ENCODE data around the gene PFKFB4. TPM values are rescaled to one million over a fixed set of nuclear protein-coding genes. Genes with fewer than 3 reads are reported as not detected.

PFKFB4 gene
- total and polyA plus RNA-seq, 2 of the 4 experiments (the other 2 are of a cell fraction) = 16.9 to 17.0 TPM

DNA sequence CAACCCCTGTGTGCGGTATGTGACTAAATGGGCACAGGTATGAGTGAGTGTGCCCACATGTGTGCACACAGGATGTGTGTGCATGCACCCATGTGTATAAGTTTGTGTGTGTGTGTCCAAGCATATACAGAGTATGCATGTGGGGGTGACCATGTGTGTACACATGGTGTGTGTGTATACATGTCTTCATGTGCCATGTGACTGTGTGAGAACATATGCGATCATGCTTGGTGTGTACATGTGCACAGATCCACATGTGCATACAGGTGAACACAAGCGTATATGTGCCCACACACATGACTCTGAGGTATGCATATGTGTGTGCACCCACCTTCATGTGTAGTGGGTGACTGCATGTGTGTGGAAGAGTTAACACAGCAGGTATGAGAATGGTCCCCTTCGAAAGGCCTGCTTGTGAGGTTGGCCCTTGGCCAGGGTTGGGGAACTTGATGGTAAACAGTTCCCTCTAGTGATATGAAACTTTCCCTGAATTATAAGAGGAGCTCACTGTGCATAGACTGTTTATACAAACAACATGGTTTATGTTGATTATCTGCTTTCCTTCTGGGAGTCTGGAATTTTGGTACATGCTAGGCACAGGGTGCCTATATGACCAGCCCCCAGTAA lies 10.3 kb downstream of the PFKFB4 start:
- H3K4me1 ChIP-seq (ENCODE audit: control insufficient read depth, insufficient read depth, low read length) = no peaks in the 10 kb centered on the region
- 81% methylated on average over 3 of the region's 4 CpGs; no CpG with 5 or more reads in 1 of the 2 experiments for WGBS, 2 experiments (ENCODE audit: extremely low coverage in 2 of 2, insufficient read length in 1 of 2)
- H2AK9ac ChIP-seq (replicated peaks; ENCODE audit: low read depth, low read length, poor library complexity) = peak overlapping the region; percentile 68
- ChIA-PET CTCF (no interaction called here), POLR2A (ENCODE audit: unreplicated experiment) (no interaction called here)
- H3K27ac ChIP-seq (ENCODE audit: insufficient read depth, low read length) = no peak overlapping the region
- H3K27me3 ChIP-seq (ENCODE audit: control insufficient read depth, insufficient read depth, low read length) = no peaks in the 10 kb centered on the region
- no peak overlapping the region for H3K56ac ChIP-seq (ENCODE audit: extremely low read depth, insufficient read depth, low read length)
- H3K9me1 ChIP-seq (ENCODE audit: insufficient read depth, low read length) = no peaks in the 10 kb centered on the region
- no peak for ATAC-seq (ENCODE audit: low read depth)
- TF ChIP-seq RAD21 (IDR thresholded peaks at IDR 0.05; ENCODE audit: low read length) = no peak
- no peak for TF ChIP-seq MAFK (IDR thresholded peaks at IDR 0.05; ENCODE audit: low read depth, low read length)
- TF ChIP-seq POLR2A (IDR thresholded peaks at IDR 0.05; ENCODE audit: low read depth, low read length) = no peak
- no peak for TF ChIP-seq SMC3 (IDR thresholded peaks at IDR 0.05; ENCODE audit: low read depth, low read length)
- no peak for TF ChIP-seq CEBPB (IDR thresholded peaks at IDR 0.05; ENCODE audit: low read depth, low read length)
- TF ChIP-seq BHLHE40 (IDR thresholded peaks at IDR 0.05; ENCODE audit: low read depth, low read length) = no peak
- TF ChIP-seq NFE2L2 (IDR thresholded peaks at IDR 0.05; ENCODE audit: low read depth, low read length) = no peak
- no peak for TF ChIP-seq FOS (IDR thresholded peaks at IDR 0.05; ENCODE audit: low read depth, low read length)
- TF ChIP-seq RFX5 (IDR thresholded peaks at IDR 0.05; ENCODE audit: low read depth, low read length) = no peak
- TF ChIP-seq MXI1 (IDR thresholded peaks at IDR 0.05; ENCODE audit: borderline replicate concordance, low read depth, low read length) = no peak
- no peak overlapping the region for H3K18ac ChIP-seq (ENCODE audit: low read depth, low read length)
- dilution Hi-C loops (cut with HindIII; ENCODE audit: low sequenced_read_pairs, unreplicated experiment) (no loop called here), in situ Hi-C loops (cut with MboI; ENCODE audit: low sequenced_read_pairs) (loop anchor here (10.0 kb wide), 1 partner anchor 272 kb away; no protein-coding TSS in a partner anchor), intact Hi-C loops (cut with micrococcal nuclease) (loop anchor here (5.0 kb wide), 1 partner anchor 354 kb away; no protein-coding TSS in a partner anchor)
- no peak overlapping the region for H4K91ac ChIP-seq (ENCODE audit: insufficient read depth, low read depth, low read length)
- H4K8ac ChIP-seq (ENCODE audit: low read depth in 2 of 2, low read length in 2 of 2) = no peak overlapping the region
- no peak overlapping the region for H3K4me3 ChIP-seq (ENCODE audit: insufficient read depth, low read depth, low read length)
- no peak overlapping the region for H3K9ac ChIP-seq (ENCODE audit: low read depth, low read length)
- H3K4me2 ChIP-seq (ENCODE audit: low read depth, low read length) = no peak overlapping the region
- no peaks in the 10 kb centered on the region for H3K9me3 ChIP-seq (ENCODE audit: control insufficient read depth, insufficient read depth, low read length)
- H2BK5ac ChIP-seq (ENCODE audit: low read depth, low read length, poor library complexity, severe bottlenecking) = no peak overlapping the region
- no peak overlapping the region for H3K14ac ChIP-seq (replicated peaks; ENCODE audit: low read depth, low read length)
- no peak overlapping the region for H2AK5ac ChIP-seq (ENCODE audit: low read depth, low read length)
- no peak overlapping the region for H4K5ac ChIP-seq (ENCODE audit: low read depth, low read length)
- DNase-seq = no peak
- H3K23ac ChIP-seq (ENCODE audit: low read depth, low read length) = no peak overlapping the region
- 0 out of 2 replicates have a peak, but pooled peaks cover 6% of the 10 kb centered on the region for H4K20me1 ChIP-seq (ENCODE audit: insufficient read depth, low read length)
- peaks cover 35% of the 10 kb centered on the region for H3K36me3 ChIP-seq (ENCODE audit: control insufficient read depth, insufficient read depth, low read length)
- BruUV-seq (replicated peaks) = no TSS peak
- no peak overlapping the region for H2BK20ac ChIP-seq (ENCODE audit: low read depth, low read length)
- no peak overlapping the region for H2BK120ac ChIP-seq (ENCODE audit: low read depth, low read length)
- no peak overlapping the region for H3K4ac ChIP-seq (ENCODE audit: low read depth, low read length)
- H2BK15ac ChIP-seq (ENCODE audit: low read depth, low read length) = no peak overlapping the region
- H3K79me1 ChIP-seq (ENCODE audit: low read depth in 1 of 2, low read length in 2 of 2) = peaks cover 0 to 2% of the 10 kb centered on the region in 2 experiments; a peak in 2 of 4 replicates
- no peak overlapping the region for H2AFZ ChIP-seq (replicated peaks; ENCODE audit: low read length, poor library complexity)
